Measurements from ENCODE around the gene DLGAP3. TPM values are rescaled to one million over a fixed set of nuclear protein-coding genes. Genes with fewer than 3 reads are reported as not detected.

Gene DLGAP3
- polyA plus RNA-seq, 1 experiment: not detected

GRCh38 chr1:34816778-34817177 is 112.7 kb downstream of the DLGAP3 start:
- ChIA-PET CTCF (no interaction called here), POLR2A (no interaction called here)
- TF ChIP-seq, protein P1, sequence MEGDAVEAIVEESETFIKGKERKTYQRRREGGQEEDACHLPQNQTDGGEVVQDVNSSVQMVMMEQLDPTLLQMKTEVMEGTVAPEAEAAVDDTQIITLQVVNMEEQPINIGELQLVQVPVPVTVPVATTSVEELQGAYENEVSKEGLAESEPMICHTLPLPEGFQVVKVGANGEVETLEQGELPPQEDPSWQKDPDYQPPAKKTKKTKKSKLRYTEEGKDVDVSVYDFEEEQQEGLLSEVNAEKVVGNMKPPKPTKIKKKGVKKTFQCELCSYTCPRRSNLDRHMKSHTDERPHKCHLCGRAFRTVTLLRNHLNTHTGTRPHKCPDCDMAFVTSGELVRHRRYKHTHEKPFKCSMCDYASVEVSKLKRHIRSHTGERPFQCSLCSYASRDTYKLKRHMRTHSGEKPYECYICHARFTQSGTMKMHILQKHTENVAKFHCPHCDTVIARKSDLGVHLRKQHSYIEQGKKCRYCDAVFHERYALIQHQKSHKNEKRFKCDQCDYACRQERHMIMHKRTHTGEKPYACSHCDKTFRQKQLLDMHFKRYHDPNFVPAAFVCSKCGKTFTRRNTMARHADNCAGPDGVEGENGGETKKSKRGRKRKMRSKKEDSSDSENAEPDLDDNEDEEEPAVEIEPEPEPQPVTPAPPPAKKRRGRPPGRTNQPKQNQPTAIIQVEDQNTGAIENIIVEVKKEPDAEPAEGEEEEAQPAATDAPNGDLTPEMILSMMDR (IDR thresholded peaks at IDR 0.05; ENCODE audit: insufficient read depth, low read depth, low read length): no peak
- DNase-seq (ENCODE audit: low read depth): no peak
- Histone ChIP-seq H3K27me3 (ENCODE audit: control insufficient read depth, insufficient read depth, low read length) (no peaks in the 10 kb centered on the region), H3K36me3 (ENCODE audit: control insufficient read depth, insufficient read depth, low read length) (no peaks in the 10 kb centered on the region), H3K4me3 (ENCODE audit: low read depth, low read length) (no peak overlapping the region)

DNA sequence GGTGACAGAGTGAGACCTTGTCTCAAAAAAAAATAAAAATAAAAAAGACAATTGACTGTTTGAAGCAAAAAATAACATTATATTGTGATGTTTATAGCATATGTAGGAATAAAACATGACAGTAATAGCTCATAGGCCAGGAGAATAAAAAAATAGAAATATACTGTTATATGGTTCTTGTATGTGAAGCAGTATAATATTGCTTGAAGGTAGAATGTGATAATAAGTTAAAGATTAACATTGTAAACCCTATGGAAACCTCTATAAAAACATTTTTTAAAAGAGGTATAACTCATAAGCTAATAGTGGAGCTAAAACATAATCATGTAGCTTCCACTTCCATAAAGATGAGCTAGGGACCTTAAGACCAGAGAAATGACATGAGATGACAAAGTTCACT is 113.1 kb downstream of the DLGAP3 start:
- no peak for DNase-seq (ENCODE audit: low read depth)
- H3K4me3 ChIP-seq (ENCODE audit: low read depth, low read length): no peak overlapping the region
- CTCF ChIA-PET: no interaction called here
- no peaks in the 10 kb centered on the region for H3K36me3 ChIP-seq (ENCODE audit: control insufficient read depth, insufficient read depth, low read length)
- H3K27me3 ChIP-seq (ENCODE audit: control insufficient read depth, insufficient read depth, low read length): no peaks in the 10 kb centered on the region
- TF ChIP-seq, protein P1 (IDR thresholded peaks at IDR 0.05; ENCODE audit: insufficient read depth, low read depth, low read length): no peak
- POLR2A ChIA-PET: no interaction called here

Other genes starting within 250 kb of the DLGAP3 start
- not detected in 2 replicates for gene GJB5, start 174.6 kb downstream of the DLGAP3 start, polyA plus RNA-seq (2011; rRNA removed)
- not detected in 2 replicates for gene GJB4, start 169.9 kb downstream of the DLGAP3 start, polyA plus RNA-seq (2011; rRNA removed)
- gene GJB3, start 148.4 kb downstream of the DLGAP3 start, polyA plus RNA-seq (2011; rRNA removed): not detected in 2 replicates
- gene GJA4, start 136.7 kb downstream of the DLGAP3 start, polyA plus RNA-seq (2011; rRNA removed): not detected in 2 replicates
- gene SMIM12, start 69.9 kb downstream of the DLGAP3 start, polyA plus RNA-seq (2011; rRNA removed): 41.9 and 44.8 TPM in 2 replicates
- gene TMEM35B, start 55.7 kb upstream of the DLGAP3 start, polyA plus RNA-seq (2011; rRNA removed): 69.4 and 79.5 TPM in 2 replicates
- gene ZMYM6, start 102.3 kb upstream of the DLGAP3 start, polyA plus RNA-seq (2011; rRNA removed): 11.1 and 13.8 TPM in 2 replicates
- 7.0 and 12.5 TPM in 2 replicates for gene ZMYM1, start 149.7 kb upstream of the DLGAP3 start, polyA plus RNA-seq (2011; rRNA removed)